Activated CD8-positive, alpha-beta T cell treated with anti-CD3 and anti-CD28 coated beads for 36 hours (primary cell): ENCODE data around the gene SVBP. TPM values are rescaled to one million over a fixed set of nuclear protein-coding genes. Genes with fewer than 3 reads are reported as not detected.

ENCODE experiments used
- ATAC-seq: fragments of 200-7000 bp; cut with Tn5 transposase; one replicate; pipeline ENCODE4 v1.10.0; 2021; ENCODE audit warnings: mild to moderate bottlenecking, moderate library complexity
- CTCF ChIA-PET: fragments of 350-600 bp; sonication (Branson Sonifier 250); formaldehyde crosslinking; loops from one replicate; lab custom pipeline; 2021; ENCODE audit warnings: antibody characterized with exemption; lab: Charles Lee
- POLR2A ChIA-PET: fragments of 350-600 bp; sonication (Branson Sonifier 250); formaldehyde crosslinking; loops from one replicate; lab custom pipeline; 2021; ENCODE audit warnings: antibody characterized with exemption; lab: Charles Lee
- DNase-seq: peaks from one replicate; pipeline ENCODE4 v3.0.0-alpha.2; 2020
- H3K27ac Mint-ChIP-seq: one replicate; pipeline ENCODE4 v1.8.0; 2021; ENCODE audit warnings: mild to moderate bottlenecking, mixed read lengths
- H3K27me3 Mint-ChIP-seq: one replicate; pipeline ENCODE4 v1.8.0; 2021; ENCODE audit warnings: mixed read lengths
- H3K36me3 Mint-ChIP-seq: one replicate; pipeline ENCODE4 v1.8.0; 2021; ENCODE audit warnings: low read depth, mixed read lengths
- H3K4me1 Mint-ChIP-seq: one replicate; pipeline ENCODE4 v1.8.0; 2021; ENCODE audit warnings: low read depth, mixed read lengths
- H3K4me3 Mint-ChIP-seq: one replicate; pipeline ENCODE4 v1.8.0; 2021; ENCODE audit warnings: mild to moderate bottlenecking, moderate library complexity, mixed read lengths
- H3K9me3 Mint-ChIP-seq: one replicate; pipeline ENCODE4 v1.8.0; 2021; ENCODE audit warnings: mixed read lengths
- intact Hi-C: fragments of 100-400 bp; cut with micrococcal nuclease; formaldehyde crosslinking; loops from one replicate; pipeline ENCODE4 v1.10.0; 2022
- total RNA-seq, 2 experiments: library from RNA; stranded (reverse); gene quantifications; one replicate each; pipeline ENCODE4 v1.2.3, GENCODE V29; 2021
- TF ChIP-seq, protein P1 (sequence below): fragments of 200-600 bp; IDR thresholded peaks from one replicate; pipeline ENCODE4 v1.8.0; 2022; ENCODE audit warnings: antibody characterized with exemption, mild to moderate bottlenecking

SVBP gene
- total RNA-seq, 2 experiments from 2014 or later, result 12.2 to 14.3 TPM

DNA sequence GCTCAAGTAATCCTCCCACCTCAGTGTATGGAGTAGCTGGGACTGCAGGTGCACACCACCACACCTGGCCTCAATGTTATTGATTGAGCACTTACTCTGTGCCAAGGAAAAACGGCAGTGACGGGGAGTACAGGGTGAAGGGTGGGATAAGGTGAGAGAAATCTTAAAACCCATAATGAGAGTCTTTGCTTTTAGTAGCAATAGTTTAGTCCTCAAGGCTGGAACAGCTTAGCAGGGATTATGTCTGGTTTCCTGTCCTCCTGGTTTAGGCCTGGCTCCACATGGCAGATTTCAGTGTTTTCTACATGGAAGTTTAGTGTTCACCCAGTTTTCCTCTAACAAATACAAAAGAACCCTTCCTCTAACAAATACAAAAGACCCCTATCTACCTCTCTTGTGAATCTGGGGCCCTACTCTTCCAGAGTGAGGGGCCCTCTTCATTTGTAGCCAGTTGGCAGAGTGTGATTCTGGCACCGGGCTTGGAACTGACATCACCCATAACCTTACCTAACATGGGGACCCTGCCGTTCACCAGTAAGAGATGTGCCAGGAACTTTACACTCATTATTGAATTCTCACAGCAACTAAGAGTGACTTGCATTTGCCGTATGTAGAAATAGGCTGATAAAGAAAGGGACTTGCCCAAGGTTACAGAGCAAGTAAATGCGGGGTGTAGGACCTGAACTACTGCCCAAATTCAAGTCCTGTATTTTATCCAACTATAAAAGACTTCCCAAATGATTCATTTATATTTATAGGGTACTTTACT lies 36.1 kb upstream of the SVBP start:
- Mint-ChIP-seq H3K4me3 (no peak overlapping the region), H3K9me3 (peaks cover 5% of the 10 kb centered on the region), H3K36me3 (peaks cover 38% of the 10 kb centered on the region), H3K27me3 (no peaks in the 10 kb centered on the region), H3K27ac (no peak overlapping the region), H3K4me1 (peaks cover 16% of the 10 kb centered on the region)
- DNase-seq (no peak), ATAC-seq (no peak)
- intact Hi-C loops, result no loop called here
- TF ChIP-seq, protein P1, sequence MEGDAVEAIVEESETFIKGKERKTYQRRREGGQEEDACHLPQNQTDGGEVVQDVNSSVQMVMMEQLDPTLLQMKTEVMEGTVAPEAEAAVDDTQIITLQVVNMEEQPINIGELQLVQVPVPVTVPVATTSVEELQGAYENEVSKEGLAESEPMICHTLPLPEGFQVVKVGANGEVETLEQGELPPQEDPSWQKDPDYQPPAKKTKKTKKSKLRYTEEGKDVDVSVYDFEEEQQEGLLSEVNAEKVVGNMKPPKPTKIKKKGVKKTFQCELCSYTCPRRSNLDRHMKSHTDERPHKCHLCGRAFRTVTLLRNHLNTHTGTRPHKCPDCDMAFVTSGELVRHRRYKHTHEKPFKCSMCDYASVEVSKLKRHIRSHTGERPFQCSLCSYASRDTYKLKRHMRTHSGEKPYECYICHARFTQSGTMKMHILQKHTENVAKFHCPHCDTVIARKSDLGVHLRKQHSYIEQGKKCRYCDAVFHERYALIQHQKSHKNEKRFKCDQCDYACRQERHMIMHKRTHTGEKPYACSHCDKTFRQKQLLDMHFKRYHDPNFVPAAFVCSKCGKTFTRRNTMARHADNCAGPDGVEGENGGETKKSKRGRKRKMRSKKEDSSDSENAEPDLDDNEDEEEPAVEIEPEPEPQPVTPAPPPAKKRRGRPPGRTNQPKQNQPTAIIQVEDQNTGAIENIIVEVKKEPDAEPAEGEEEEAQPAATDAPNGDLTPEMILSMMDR, result no peak
- ChIA-PET POLR2A (no interaction called here), CTCF (no interaction called here)

DNA sequence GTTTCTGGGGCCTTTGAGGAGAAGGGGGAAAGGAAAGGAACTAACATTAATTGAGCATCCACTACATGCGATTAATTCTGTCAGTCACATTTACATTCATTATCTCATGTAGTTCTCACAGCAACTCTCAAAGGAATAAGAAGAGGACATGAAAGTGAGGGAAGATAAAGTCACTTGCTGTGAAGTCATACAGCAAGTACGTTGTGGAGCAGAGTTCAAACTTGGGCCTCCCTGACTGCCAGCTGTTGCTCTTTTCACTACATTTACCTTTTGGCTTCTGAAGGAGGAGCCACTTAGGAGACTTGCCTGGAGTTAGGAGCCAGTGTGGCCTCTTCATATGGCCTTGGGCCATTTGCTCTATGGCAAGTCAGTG lies 35.4 kb upstream of the SVBP start:
- TF ChIP-seq, protein P1, result no peak
- H3K4me1 Mint-ChIP-seq, result peaks cover 23% of the 10 kb centered on the region
- DNase-seq (no peak), ATAC-seq (no peak)
- intact Hi-C loops, result no loop called here
- peaks cover 5% of the 10 kb centered on the region for H3K9me3 Mint-ChIP-seq
- no peak overlapping the region for H3K4me3 Mint-ChIP-seq
- POLR2A ChIA-PET, result no interaction called here
- H3K27ac Mint-ChIP-seq, result no peak overlapping the region
- CTCF ChIA-PET, result no interaction called here
- peaks cover 41% of the 10 kb centered on the region for H3K36me3 Mint-ChIP-seq
- no peaks in the 10 kb centered on the region for H3K27me3 Mint-ChIP-seq

DNA sequence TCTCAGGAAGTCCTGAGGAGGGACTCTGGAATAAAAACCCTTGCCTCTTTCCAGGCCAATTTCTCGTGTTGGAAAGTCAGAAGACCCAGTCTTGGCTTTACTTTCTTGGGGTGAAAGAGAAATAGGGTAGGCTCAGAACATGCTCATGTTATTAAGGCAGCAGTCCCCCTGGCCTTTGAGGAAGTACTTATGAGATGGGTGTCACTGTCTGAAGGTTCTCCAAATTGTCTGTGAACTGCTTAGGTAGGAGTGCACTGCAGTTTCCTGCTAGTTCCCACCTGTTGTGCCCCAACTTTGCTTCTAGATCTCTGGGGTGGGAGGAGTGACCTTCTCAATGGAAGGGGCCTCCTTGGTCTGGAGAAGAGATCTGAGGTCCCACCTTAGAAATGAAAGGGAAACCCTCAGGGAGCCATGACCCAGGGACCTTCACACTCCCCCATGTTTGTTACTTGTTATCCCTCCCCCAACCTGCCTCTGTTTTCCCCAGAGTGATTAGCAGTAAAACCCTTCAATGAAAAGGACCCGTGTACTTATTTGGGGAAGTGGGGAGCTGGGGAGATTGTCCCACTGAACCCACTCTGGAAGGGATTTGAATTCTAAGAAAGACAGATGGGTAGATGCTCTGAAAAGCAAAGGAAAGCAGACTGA lies 34.9 kb upstream of the SVBP start:
- peaks cover 28% of the 10 kb centered on the region for H3K4me1 Mint-ChIP-seq
- H3K9me3 Mint-ChIP-seq, result peaks cover 5% of the 10 kb centered on the region
- TF ChIP-seq, protein P1, result no peak
- intact Hi-C loops, result no loop called here
- CTCF ChIA-PET, result no interaction called here
- peaks cover 44% of the 10 kb centered on the region for H3K36me3 Mint-ChIP-seq
- H3K27me3 Mint-ChIP-seq, result no peaks in the 10 kb centered on the region
- ATAC-seq, result no peak
- H3K27ac Mint-ChIP-seq, result no peak overlapping the region
- no peak overlapping the region for H3K4me3 Mint-ChIP-seq
- POLR2A ChIA-PET, result no interaction called here
- DNase-seq, result no peak

DNA sequence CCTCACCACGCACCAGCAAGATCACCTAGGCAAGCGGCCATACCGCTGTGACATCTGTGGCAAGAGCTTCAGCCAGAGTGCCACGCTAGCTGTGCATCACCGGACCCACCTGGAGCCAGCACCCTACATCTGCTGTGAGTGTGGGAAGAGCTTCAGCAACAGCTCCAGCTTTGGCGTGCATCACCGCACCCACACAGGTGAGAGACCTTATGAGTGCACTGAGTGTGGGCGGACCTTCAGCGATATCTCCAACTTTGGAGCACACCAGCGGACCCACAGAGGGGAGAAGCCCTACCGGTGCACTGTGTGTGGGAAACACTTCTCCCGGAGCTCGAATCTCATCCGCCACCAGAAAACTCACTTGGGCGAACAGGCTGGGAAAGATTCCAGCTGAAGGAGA lies 34.2 kb upstream of the SVBP start:
- no peaks in the 10 kb centered on the region for H3K27me3 Mint-ChIP-seq
- no peak overlapping the region for H3K4me3 Mint-ChIP-seq
- intact Hi-C loops, result no loop called here
- ChIA-PET CTCF (interaction anchor here (1.1 kb wide), 1 partner anchor 72 kb away, joined by 3 read pairs; no protein-coding TSS in a partner anchor), POLR2A (interaction anchor here (0.8 kb wide), 1 partner anchor 85 kb away, joined by 3 read pairs; the partner anchor contains the start of genes C1orf50 and P3H1)
- peaks cover 29% of the 10 kb centered on the region for H3K4me1 Mint-ChIP-seq
- ATAC-seq (no peak), DNase-seq (no peak)
- no peak overlapping the region for H3K27ac Mint-ChIP-seq
- TF ChIP-seq, protein P1, result no peak
- peaks cover 5% of the 10 kb centered on the region for H3K9me3 Mint-ChIP-seq
- peaks cover 46% of the 10 kb centered on the region for H3K36me3 Mint-ChIP-seq

DNA sequence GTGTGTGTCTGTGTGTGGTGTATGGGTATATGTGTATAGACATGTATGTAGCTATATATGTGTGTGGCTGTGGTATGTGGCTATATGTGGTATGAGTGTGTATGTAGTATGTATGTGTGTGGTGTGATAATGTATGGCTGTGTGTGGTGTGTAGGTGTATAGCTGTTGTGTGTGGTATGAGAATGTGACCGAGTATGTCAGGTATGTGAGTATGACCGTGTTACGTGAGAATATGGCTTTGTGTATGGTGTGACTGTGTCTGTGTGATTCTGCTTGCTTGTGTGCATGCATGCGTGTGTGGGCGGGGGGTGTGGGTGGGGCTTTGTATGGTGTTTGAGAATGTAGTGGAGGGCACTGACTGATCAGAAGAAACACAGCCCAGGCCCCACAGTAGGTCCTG lies 32.7 kb upstream of the SVBP start:
- no peak for ATAC-seq
- ChIA-PET CTCF (interaction anchor here (1.6 kb wide), 1 partner anchor 9 kb away, joined by 4 read pairs; no protein-coding TSS in a partner anchor), POLR2A (no interaction called here)
- H3K4me1 Mint-ChIP-seq, result peaks cover 29% of the 10 kb centered on the region
- H3K9me3 Mint-ChIP-seq, result peaks cover 5% of the 10 kb centered on the region
- no peak for DNase-seq
- intact Hi-C loops, result no loop called here
- TF ChIP-seq, protein P1, result no peak
- peaks cover 46% of the 10 kb centered on the region for H3K36me3 Mint-ChIP-seq
- H3K27me3 Mint-ChIP-seq, result no peaks in the 10 kb centered on the region
- no peak overlapping the region for H3K27ac Mint-ChIP-seq
- no peak overlapping the region for H3K4me3 Mint-ChIP-seq
